Keratinocyte (primary cell): ENCODE results near the gene SHC1. TPM values are rescaled to one million over a fixed set of nuclear protein-coding genes. Genes with fewer than 3 reads are reported as not detected.

ENCODE experiments used
- DNase-seq: peaks from one replicate; pipeline ENCODE4 v3.0.0-alpha.2; 2011; ENCODE audit warnings: low read depth, missing footprints, low spot score
- FAIRE-seq: peaks from 2 replicates; lab custom pipeline; 2011; peaks lifted over from hg19 to GRCh38; lab: Jason Lieb, UNC
- H2AFZ ChIP-seq: 2 replicates; pipeline ENCODE4 v1.6.0; 2012; ENCODE audit warnings: low read length, control low read depth, inconsistent platforms; ENCODE audit not compliant: control insufficient read depth
- H3K27ac ChIP-seq: 2 replicates; pipeline ENCODE4 v1.5.1; 2011; ENCODE audit warnings: low read length; ENCODE audit not compliant: control insufficient read depth, insufficient read depth
- H3K27me3 ChIP-seq: 3 replicates; pipeline ENCODE4 v1.6.0; 2011; ENCODE audit warnings: low read length; ENCODE audit not compliant: control insufficient read depth, insufficient read depth; ENCODE audit errors: extremely low read depth
- H3K36me3 ChIP-seq, 2 experiments: 2 replicates in 1 of 2; 3 replicates in 1 of 2; pipeline ENCODE4 v1.5.1; 2011; ENCODE audit warnings: low read length in 2 of 2, mild to moderate bottlenecking in 1 of 2; ENCODE audit not compliant: control insufficient read depth in 2 of 2, insufficient read depth in 2 of 2; ENCODE audit errors: extremely low read depth in 1 of 2
- H3K4me1 ChIP-seq: 3 replicates; pipeline ENCODE4 v1.5.1; 2011; ENCODE audit warnings: low read length; ENCODE audit not compliant: control insufficient read depth, insufficient read depth; ENCODE audit errors: extremely low read depth
- H3K4me2 ChIP-seq: 3 replicates; pipeline ENCODE4 v1.6.0; 2011; ENCODE audit warnings: low read depth, low read length; ENCODE audit not compliant: control insufficient read depth, insufficient read depth; ENCODE audit errors: extremely low read depth
- H3K4me3 ChIP-seq, 3 experiments: fragments of 200-600 bp in 1 of 3; sonication (generic) in 1 of 3; 2 replicates in 2 of 3; 3 replicates in 1 of 3; pipeline ENCODE4 v1.5.1; 2011 to 2016; ENCODE audit warnings: low read length in 3 of 3, mild to moderate bottlenecking in 3 of 3, control low read depth in 2 of 3, inconsistent platforms in 1 of 3, low read depth in 1 of 3, mixed read lengths in 1 of 3, mixed run types in 1 of 3, moderate library complexity in 1 of 3; ENCODE audit not compliant: control insufficient read depth in 2 of 3, insufficient read depth in 2 of 3; ENCODE audit errors: extremely low read depth in 1 of 3
- H3K79me2 ChIP-seq: 2 replicates; pipeline ENCODE4 v1.6.0; 2012; ENCODE audit warnings: low read length; ENCODE audit not compliant: control insufficient read depth, insufficient read depth
- H3K9ac ChIP-seq: 3 replicates; pipeline ENCODE4 v1.6.0; 2011; ENCODE audit warnings: low read length; ENCODE audit not compliant: control insufficient read depth, insufficient read depth; ENCODE audit errors: extremely low read depth
- H3K9me1 ChIP-seq: 3 replicates; pipeline ENCODE4 v1.6.0; 2011; ENCODE audit warnings: low read length; ENCODE audit not compliant: control insufficient read depth, insufficient read depth; ENCODE audit errors: extremely low read depth
- H3K9me3 ChIP-seq: 2 replicates; pipeline ENCODE4 v1.5.1; 2012; ENCODE audit warnings: low read depth, low read length; ENCODE audit not compliant: control insufficient read depth
- H4K20me1 ChIP-seq: 3 replicates; pipeline ENCODE4 v1.6.0; 2011; ENCODE audit warnings: low read length; ENCODE audit not compliant: control insufficient read depth, insufficient read depth; ENCODE audit errors: extremely low read depth
- EZH2 ChIP-seq: IDR thresholded peaks from one replicate; pipeline ENCODE4 v1.6.1; 2012; ENCODE audit warnings: inconsistent platforms, mild to moderate bottlenecking, low read length, moderate library complexity
- dilution Hi-C: fragments of 300-500 bp; cut with MboI; formaldehyde crosslinking; loops from one replicate; pipeline ENCODE4 v1.7.0; 2020; ENCODE audit warnings: low sequenced_read_pairs; ENCODE audit not compliant: extremely low pct_ligation_motif_present
- polyA plus RNA-seq, 5 experiments: library from polyadenylated mRNA; depleted of rRNA in 3 of 5; stranded (reverse) in 3 of 5; stranded (forward) in 1 of 5; unstranded in 1 of 5; fragments of >200 nt; gene quantifications; 1 replicate in 1 of 5; 2 replicates in 3 of 5; 3 replicates in 1 of 5; pipeline versions ENCODE4 v1.2.1 to v1.2.3, GENCODE V29; 2011 to 2012; ENCODE audit warnings: missing spikeins in 2 of 5, low read depth in 1 of 5, low replicate concordance in 1 of 5
- TF ChIP-seq, protein P1 (sequence below), 3 experiments: IDR thresholded peaks in 1 of 3; conservative IDR thresholded peaks in 1 of 3; optimal IDR thresholded peaks in 1 of 3; 2 replicates in 2 of 3; 3 replicates in 1 of 3; pipeline versions ENCODE3 to v1.5.1; 2011; ENCODE audit warnings: low read length in 3 of 3, mild to moderate bottlenecking in 3 of 3, moderate library complexity in 2 of 3, control low read depth in 1 of 3, inconsistent platforms in 1 of 3; ENCODE audit not compliant: insufficient read depth in 2 of 3; ENCODE audit errors: extremely low read depth in 1 of 3

SHC1 gene
- polyA plus RNA-seq, 1 donor (not counting 4 experiments of a cell fraction or from before 2014, with no cell fraction given) = 245 TPM

DNA sequence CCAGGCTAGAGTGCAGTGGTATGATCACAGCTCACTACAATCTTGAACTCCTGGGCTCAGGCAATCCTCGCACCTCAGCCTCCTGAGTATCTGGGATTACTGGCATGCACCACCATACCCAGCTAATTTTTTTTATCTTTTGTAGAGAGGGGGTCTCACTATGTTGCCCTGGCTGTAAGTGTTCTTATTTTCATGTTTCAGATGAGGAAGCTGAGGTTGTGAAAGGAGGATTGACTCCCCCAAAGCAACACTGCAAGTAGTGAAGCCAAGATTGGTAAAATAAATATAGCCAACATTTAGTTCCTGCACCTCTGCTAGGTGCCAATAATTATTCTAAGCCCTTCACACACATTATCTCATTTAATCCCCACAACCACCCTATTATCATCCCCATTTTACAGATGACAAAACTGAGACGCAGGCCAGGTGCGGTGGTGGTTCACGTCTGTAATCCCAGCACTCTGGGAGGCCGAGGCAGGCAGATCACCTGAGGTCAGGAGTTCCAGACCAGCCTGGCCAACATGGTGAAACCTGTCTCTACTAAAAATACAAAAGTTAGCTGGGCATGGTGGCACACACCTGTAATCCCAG lies 36.1 kb downstream of the SHC1 start:
- H3K27ac ChIP-seq = no peak overlapping the region
- no peaks in the 10 kb centered on the region for H3K27me3 ChIP-seq
- no peaks in the 10 kb centered on the region for H4K20me1 ChIP-seq
- peaks cover 0 to 1% of the 10 kb centered on the region in 2 experiments for H3K36me3 ChIP-seq
- H3K79me2 ChIP-seq = no peaks in the 10 kb centered on the region
- no peak overlapping the region for H2AFZ ChIP-seq
- FAIRE-seq (no peak), DNase-seq (no peak)
- no peaks in the 10 kb centered on the region for H3K9me3 ChIP-seq
- dilution Hi-C loops = no loop called here
- H3K4me3 ChIP-seq = no peak overlapping the region
- H3K4me1 ChIP-seq = peaks cover 32% of the 10 kb centered on the region
- no peak overlapping the region for H3K9ac ChIP-seq
- TF ChIP-seq, protein P1, sequence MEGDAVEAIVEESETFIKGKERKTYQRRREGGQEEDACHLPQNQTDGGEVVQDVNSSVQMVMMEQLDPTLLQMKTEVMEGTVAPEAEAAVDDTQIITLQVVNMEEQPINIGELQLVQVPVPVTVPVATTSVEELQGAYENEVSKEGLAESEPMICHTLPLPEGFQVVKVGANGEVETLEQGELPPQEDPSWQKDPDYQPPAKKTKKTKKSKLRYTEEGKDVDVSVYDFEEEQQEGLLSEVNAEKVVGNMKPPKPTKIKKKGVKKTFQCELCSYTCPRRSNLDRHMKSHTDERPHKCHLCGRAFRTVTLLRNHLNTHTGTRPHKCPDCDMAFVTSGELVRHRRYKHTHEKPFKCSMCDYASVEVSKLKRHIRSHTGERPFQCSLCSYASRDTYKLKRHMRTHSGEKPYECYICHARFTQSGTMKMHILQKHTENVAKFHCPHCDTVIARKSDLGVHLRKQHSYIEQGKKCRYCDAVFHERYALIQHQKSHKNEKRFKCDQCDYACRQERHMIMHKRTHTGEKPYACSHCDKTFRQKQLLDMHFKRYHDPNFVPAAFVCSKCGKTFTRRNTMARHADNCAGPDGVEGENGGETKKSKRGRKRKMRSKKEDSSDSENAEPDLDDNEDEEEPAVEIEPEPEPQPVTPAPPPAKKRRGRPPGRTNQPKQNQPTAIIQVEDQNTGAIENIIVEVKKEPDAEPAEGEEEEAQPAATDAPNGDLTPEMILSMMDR (optimal IDR thresholded peaks at IDR 0.05 in 1 of 3, IDR thresholded peaks at IDR 0.05 in 1 of 3, conservative IDR thresholded peaks at IDR 0.05 in 1 of 3; ENCODE audit: extremely low read depth in 1 of 3, insufficient read depth in 2 of 3, low read length in 3 of 3) = no peak
- no peak for TF ChIP-seq EZH2
- H3K4me2 ChIP-seq = no peak overlapping the region
- no peaks in the 10 kb centered on the region for H3K9me1 ChIP-seq

DNA sequence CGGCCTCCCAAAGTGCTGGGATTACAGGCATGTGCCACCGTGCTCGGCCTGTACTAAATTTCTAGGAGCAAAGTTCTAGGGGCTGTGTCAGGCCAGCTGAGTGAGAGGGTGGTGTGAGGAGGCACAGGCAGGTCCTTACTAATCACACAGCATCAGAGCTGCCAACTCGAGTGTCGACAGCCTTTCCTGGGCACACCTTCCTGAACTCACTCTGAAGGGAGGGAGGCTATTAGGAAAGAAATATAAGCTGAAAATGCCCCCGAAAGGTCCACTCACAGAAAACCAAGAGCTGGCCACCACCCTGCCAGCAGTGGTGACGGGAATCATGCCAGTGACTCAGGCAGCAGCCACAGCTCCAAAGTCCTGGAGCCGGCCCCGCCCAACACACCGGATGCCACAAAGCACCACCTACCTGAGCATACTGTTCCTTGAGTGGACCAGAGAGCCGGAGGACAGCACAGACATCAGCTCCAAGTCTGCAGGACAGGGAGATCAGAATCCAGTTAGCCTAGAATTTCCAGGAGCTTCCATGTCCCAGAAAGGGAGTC lies 38.5 kb downstream of the SHC1 start:
- Histone ChIP-seq H2AFZ (peak overlapping the region; percentile 84), H3K27ac (peak overlapping the region; percentile 63), H3K4me2 (peak overlapping the region; percentile 74), H3K27me3 (no peaks in the 10 kb centered on the region), H3K79me2 (no peaks in the 10 kb centered on the region), H3K9ac (peak overlapping the region; percentile 61), H3K4me3 (peak overlapping the region in 1 of 3 experiments; percentile 27), H3K4me1 (peaks cover 18% of the 10 kb centered on the region), H3K9me1 (no peaks in the 10 kb centered on the region), H3K9me3 (no peaks in the 10 kb centered on the region), H3K36me3 (peaks cover 0 to 6% of the 10 kb centered on the region in 2 experiments), H4K20me1 (no peaks in the 10 kb centered on the region)
- peak; percentile 41 for DNase-seq
- FAIRE-seq = peak; percentile 86
- TF ChIP-seq EZH2 = no peak
- TF ChIP-seq, protein P1 (optimal IDR thresholded peaks at IDR 0.05 in 1 of 3, IDR thresholded peaks at IDR 0.05 in 1 of 3, conservative IDR thresholded peaks at IDR 0.05 in 1 of 3; ENCODE audit: extremely low read depth in 1 of 3, insufficient read depth in 2 of 3, low read length in 3 of 3) = no peak
- dilution Hi-C loops = no loop called here
